ENCODE data around the gene ATXN7L2.

ATXN7L2 gene

GRCh38 chr1:109479311-109479710, 4.4 kb upstream of the ATXN7L2 start:
- no peaks in the 10 kb centered on the region for H3K9me3 ChIP-seq (ENCODE audit: insufficient read depth, low read length)
- H3K36me3 ChIP-seq (ENCODE audit: low read length), result no peaks in the 10 kb centered on the region
- H3F3A ChIP-seq (ENCODE audit: insufficient read depth), result no peaks in the 10 kb centered on the region
- H3K9me2 ChIP-seq (replicated peaks; ENCODE audit: insufficient read depth, low read length), result no peaks in the 10 kb centered on the region
- no peak overlapping the region for H3K4me3 ChIP-seq (ENCODE audit: insufficient read depth, low read length, poor library complexity, severe bottlenecking)
- no peak overlapping the region for H3K27ac ChIP-seq (ENCODE audit: low read depth, low read length)
- no peak for TF ChIP-seq CTCF (IDR thresholded peaks at IDR 0.05; ENCODE audit: insufficient read depth, low read length, poor library complexity, severe bottlenecking)
- no peak for TF ChIP-seq EZH2phosphoT487 (conservative IDR thresholded peaks at IDR 0.05; ENCODE audit: low read length)
- H4K20me1 ChIP-seq (ENCODE audit: low read depth, low read length), result no peaks in the 10 kb centered on the region
- no peak overlapping the region for H2AFZ ChIP-seq (ENCODE audit: low read depth, low read length, severe bottlenecking)
- no peak overlapping the region for H3K9ac ChIP-seq (ENCODE audit: low read length)
- H3K4me2 ChIP-seq (ENCODE audit: low read depth, low read length, poor library complexity, severe bottlenecking), result no peak overlapping the region
- peaks cover under 1% of the 10 kb centered on the region; the same call in 1 of the 2 replicates for H3K79me2 ChIP-seq (ENCODE audit: insufficient read depth, low read length)
- H3K27me3 ChIP-seq (ENCODE audit: low read length), result no peaks in the 10 kb centered on the region

DNA sequence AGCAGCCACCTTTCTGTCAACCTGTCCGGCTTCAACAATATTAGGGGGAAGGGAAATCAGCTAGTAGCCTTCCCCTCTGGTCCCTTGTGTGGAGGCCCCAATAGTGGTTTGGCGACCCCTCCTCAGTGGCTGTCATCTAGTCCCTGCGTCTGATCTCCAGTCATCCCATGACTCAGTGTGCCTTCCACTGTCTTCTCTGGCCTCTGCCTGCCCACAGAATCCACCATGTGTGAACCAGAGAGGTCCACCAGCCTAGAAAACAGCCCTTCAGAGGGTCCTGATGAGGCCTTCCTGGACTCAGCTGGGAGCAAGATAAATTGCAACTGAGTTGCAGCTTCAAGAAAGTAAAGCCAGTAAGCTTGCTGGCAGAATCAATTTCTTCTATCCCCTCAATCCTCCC, 3.8 kb upstream of the ATXN7L2 start:
- Histone ChIP-seq H3K9me3 (ENCODE audit: insufficient read depth, low read length) (no peaks in the 10 kb centered on the region), H4K20me1 (ENCODE audit: low read depth, low read length) (no peaks in the 10 kb centered on the region), H3K4me2 (ENCODE audit: low read depth, low read length, poor library complexity, severe bottlenecking) (no peak overlapping the region), H3K9me2 (replicated peaks; ENCODE audit: insufficient read depth, low read length) (no peaks in the 10 kb centered on the region), H3K9ac (ENCODE audit: low read length) (no peak overlapping the region), H3K4me3 (ENCODE audit: insufficient read depth, low read length, poor library complexity, severe bottlenecking) (no peak overlapping the region), H3K36me3 (ENCODE audit: low read length) (no peaks in the 10 kb centered on the region), H3K79me2 (ENCODE audit: insufficient read depth, low read length) (peaks cover 6% of the 10 kb centered on the region; the same call in 1 of the 2 replicates), H2AFZ (ENCODE audit: low read depth, low read length, severe bottlenecking) (no peak overlapping the region), H3F3A (ENCODE audit: insufficient read depth) (no peaks in the 10 kb centered on the region), H3K27ac (ENCODE audit: low read depth, low read length) (no peak overlapping the region), H3K27me3 (ENCODE audit: low read length) (no peaks in the 10 kb centered on the region)
- TF ChIP-seq EZH2phosphoT487 (conservative IDR thresholded peaks at IDR 0.05; ENCODE audit: low read length), result no peak
- TF ChIP-seq CTCF (IDR thresholded peaks at IDR 0.05; ENCODE audit: insufficient read depth, low read length, poor library complexity, severe bottlenecking), result no peak

DNA sequence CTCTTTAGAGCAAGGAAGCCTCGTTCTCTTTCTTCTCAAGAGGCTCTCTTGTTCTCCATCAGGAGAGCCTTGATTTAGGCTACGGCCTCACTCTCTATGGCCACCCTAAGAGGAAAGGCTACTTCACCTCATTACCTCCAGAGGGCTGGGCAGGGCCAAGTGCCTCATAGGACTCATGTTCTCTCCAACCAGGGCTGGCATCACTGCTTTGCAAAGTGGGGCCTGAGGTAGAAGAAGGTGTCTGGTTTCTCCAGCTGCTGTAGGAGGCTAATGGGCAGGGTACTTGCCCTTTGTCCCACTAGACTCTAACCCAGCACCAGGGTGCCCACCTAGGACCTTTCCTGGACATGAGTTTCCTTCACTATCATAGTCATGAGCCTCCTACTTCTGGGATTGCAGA, 2.1 kb upstream of the ATXN7L2 start:
- no peak overlapping the region for H3K4me2 ChIP-seq (ENCODE audit: low read depth, low read length, poor library complexity, severe bottlenecking)
- no peak overlapping the region for H2AFZ ChIP-seq (ENCODE audit: low read depth, low read length, severe bottlenecking)
- H3K36me3 ChIP-seq (ENCODE audit: low read length), result no peaks in the 10 kb centered on the region
- H3K79me2 ChIP-seq (ENCODE audit: insufficient read depth, low read length), result peaks cover 8% of the 10 kb centered on the region; the same call in 1 of the 2 replicates
- H3K27ac ChIP-seq (ENCODE audit: low read depth, low read length), result no peak overlapping the region
- no peak for TF ChIP-seq CTCF (IDR thresholded peaks at IDR 0.05; ENCODE audit: insufficient read depth, low read length, poor library complexity, severe bottlenecking)
- no peak for TF ChIP-seq EZH2phosphoT487 (conservative IDR thresholded peaks at IDR 0.05; ENCODE audit: low read length)
- no peaks in the 10 kb centered on the region for H3K27me3 ChIP-seq (ENCODE audit: low read length)
- H3K9me2 ChIP-seq (replicated peaks; ENCODE audit: insufficient read depth, low read length), result no peaks in the 10 kb centered on the region
- no peaks in the 10 kb centered on the region for H3F3A ChIP-seq (ENCODE audit: insufficient read depth)
- no peaks in the 10 kb centered on the region for H3K9me3 ChIP-seq (ENCODE audit: insufficient read depth, low read length)
- no peaks in the 10 kb centered on the region for H4K20me1 ChIP-seq (ENCODE audit: low read depth, low read length)
- H3K9ac ChIP-seq (ENCODE audit: low read length), result no peak overlapping the region
- H3K4me3 ChIP-seq (ENCODE audit: insufficient read depth, low read length, poor library complexity, severe bottlenecking), result no peak overlapping the region
